ENCODE measurements around the gene CHKA.

The CHKA gene

DNA sequence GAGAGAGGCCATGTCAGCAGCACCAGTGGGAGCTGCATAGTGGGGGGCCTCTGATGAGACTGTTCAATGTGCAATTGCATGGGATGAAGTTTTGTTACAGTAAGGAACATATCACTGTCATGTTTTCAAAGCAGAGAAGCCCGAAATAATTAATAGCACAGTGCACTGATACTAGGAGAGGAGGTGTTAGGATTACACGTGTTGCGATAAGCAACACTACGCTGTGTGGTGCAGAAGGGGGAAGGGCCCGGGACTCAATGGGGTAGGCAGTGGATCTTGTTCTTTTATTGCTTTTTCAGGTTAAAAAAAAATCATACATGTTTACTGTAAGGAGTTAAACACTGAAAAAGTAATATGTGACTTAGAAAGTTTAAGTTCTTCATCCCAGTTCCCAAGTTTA lies 53.2 kb downstream of the CHKA start:
- no peak for DNase-seq

DNA sequence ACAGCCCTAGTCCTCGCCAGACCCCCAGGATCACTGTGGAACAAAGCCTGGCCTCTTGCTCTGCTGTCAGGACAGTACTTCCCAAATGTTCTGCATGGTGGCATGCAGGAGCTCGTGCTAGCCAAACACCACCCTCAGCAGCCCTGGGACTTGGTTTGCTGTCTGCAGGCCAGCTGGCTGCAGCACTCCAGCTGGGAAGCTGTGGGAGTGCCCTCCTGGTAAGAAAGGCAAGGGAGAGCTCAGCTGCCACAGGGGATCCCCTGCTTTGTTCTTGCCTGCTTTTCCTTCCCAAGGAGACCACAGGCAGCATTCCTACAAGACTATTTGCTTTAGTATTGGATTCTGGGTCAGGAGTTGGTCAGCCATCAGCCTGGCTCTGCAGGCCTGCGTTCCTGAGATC lies 54.4 kb downstream of the CHKA start:
- no peak for DNase-seq

DNA sequence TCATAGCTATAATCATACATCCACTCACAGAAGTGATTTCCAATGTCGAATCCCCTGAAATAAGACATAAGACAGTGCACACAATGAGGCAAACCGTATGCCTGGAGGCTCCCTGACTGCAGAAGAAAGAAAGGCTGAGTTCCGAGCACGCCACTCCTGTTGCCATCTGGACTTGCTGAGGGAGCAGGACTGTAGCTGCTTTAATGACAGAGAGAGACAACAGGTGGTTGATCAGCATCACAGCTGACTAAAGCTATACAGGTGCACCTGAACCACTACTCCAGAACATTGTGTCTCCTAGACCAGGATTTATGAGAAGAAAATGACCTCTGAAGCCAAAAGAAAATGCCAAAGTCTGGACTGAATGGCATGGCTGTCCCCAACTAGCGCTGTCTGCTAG lies 55.3 kb downstream of the CHKA start:
- DNase-seq = no peak

DNA sequence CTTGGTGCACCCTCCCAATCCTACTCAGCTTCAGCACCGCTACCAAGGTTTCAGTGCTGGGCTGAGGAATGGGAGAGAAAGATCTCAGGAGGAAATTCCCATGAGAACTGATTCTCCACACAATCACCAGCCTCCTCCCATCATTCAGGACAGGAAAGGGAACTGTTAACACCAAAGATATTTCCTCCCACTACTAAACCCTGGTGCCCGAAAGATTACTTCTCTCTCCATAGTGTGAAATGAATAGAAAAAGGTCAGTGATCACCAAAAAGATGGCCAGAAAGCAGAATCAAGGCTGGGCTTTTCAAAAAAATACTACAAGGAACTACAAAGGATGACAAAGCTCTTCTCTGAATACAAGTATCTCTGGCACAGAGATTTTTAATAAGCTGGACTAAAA lies 56.3 kb downstream of the CHKA start:
- DNase-seq = no peak

DNA sequence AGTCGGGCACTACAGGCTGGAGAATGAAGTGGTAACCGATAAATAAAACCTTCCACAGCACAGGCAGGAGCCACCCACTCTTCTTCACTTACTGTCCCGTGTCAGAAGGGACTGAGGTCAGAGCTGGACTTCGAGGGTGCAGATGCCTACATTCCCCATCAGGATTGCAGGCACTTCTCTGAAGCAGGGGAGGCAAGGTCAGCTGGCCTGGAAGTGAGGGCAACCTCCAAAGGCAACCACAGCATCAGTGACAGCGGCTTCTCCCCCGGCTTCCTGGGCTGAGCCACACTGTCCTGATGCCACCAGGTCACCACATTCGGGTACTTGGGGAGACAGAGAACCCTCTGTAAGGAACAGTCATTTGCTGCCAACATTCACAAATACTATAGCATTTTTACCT lies 59.7 kb downstream of the CHKA start:
- DNase-seq = no peak

DNA sequence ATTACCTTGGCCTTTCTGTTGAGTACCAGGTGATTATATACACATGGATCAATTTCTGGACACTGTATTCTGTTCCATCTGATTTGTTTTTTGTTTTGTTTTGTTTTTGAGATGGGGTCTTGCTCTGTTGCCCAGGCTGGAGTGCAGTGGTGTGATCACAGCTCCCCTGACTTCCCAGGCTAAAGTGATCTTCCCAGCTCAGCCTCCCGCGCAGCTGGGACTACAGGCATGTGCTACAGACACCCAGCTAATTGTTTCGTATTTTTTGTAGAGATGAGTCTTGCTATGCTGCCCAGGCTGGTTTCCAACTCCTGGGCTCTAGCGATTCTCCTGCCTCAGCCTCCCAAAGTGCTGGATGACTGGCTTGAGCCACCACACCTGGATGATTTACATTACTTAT lies 63.4 kb downstream of the CHKA start:
- DNase-seq = no peak

DNA sequence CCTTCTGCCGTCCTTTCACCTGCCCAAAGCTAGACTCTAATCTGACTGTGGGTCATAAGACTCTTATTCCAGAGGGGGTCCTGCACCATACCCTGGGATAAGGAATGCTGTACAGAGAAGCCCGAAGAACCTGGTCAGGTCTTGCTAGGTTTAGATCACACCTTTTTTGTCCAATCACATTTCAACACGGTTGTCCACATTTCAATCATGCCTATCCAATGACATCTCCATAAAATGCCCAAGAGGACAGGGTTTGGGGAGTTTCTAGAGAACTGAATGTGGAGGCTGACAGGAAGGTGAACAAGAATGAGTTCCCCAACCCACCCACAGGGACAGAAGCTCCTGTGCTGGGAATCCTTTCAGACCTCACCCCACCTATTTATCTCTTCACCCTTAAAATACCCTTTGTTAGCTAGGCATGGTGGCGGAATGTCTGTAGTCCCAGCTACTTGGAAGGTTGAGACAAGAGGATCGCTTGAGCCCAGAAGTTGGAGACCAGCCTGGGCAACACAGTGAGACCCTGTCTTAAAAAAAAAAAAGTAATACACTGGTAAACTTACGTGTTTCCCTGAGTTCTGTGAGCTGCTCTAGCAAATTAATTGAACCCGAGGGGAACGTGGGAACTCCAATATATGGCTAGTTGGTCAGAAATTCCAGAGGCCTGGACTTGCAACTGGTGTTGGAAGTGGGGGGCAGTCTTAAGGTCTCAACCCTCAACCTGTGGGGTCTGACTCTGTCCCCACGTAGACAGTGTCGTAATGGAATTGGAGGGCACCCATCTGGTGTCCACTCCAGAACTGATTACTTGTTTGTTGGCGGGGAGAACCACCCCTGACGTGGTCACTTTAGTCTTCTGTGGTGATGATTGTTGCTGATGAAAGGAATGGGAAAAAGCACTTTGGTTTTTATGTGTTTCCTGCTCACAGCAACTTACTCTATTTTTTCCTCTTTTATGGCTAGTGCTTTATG lies 64.6 kb downstream of the CHKA start:
- no peak for DNase-seq

DNA sequence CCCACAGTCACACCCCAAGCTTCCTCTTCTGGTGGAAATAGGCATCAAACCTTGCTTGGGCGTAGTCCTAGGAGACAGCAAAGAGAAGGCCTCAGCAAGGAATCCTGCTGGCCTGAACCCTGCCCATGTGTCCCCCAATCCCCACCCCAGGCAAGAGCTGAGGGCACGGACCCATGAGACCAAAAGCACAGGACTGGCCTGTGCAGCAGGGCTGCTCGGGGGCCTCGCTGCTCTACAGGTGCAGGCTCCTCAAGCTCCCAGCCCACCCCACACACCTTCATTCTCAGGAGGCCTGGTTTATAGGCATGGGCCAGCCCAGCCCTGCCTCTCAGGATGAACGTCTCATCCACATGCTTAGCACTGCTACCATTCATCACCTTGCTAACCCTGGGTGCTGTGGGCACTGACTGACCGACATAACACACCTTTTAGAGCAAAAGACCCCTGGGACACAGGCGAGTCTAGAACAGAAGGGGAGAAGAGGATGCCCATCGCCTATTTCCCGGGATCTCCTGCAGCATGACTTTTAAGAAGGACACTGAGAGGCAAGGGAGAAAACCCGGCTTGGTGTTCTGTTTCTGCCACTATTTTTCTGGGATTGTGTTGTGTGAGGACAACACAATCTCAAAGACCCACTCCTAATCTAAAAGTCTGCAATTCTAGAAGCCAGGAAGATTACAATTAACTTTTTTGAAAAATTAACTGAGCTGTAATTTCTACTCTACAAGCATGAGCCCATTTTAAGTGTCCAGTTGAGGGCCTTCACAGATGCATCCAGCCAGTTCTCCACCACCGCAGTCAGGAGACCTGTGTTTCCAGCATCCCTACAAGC lies 67.0 kb downstream of the CHKA start:
- no peak for DNase-seq

DNA sequence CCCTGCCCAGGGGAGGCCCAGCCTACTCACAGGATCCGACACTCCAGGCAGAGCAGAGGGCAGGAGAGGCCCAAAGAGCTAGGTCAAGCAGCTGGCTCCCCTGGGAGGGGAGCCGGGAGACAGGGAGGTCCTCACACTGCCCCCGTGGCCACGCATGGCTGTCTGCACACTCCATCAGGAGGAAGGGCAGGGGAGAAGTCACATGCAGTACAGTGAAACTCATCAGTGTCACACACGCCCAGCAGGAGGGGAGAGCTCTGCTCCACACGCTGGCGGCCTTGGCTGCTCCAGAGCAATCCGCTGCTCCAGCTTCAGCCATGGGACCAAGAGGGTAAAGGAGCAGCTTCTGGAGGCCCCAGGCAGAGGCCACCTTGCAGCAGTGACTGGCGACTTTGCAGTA lies 68.1 kb downstream of the CHKA start:
- DNase-seq = no peak

DNA sequence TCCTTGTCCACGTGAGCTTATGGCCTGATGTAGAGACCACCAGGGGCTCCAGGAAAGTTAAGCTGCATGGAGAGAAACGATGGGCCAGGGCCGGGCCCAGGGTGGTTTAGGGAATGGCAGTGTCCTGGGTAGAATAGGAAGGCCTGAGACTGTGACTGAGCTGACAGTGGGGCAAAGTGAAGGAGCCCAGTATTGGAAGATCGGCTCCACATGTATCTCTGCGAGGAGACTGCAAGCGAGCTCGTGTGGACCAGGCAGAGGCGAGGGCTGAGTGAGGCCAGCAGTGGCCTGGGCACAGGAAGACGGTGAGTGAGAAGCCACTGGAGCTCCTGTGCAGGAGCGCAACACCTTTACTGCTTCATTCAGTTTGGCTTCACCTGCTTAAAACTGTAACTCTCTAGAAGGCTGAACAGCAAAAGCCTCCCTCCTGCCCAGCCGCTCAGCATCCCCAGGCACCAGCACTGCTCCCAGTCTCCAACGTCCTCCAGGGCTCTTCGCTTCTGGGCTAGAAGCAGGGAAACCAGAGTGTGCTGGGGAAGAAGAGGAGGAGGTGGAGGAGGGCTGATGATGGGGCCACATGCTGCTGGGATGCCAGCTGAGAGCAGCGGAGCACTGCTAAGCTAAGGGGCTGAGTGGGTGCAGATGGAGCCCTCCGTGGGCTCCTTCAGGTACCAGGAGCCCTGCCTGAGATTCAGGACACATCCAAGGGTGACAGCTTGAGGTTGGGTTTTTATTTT lies 68.9 kb downstream of the CHKA start:
- DNase-seq = no peak

DNA sequence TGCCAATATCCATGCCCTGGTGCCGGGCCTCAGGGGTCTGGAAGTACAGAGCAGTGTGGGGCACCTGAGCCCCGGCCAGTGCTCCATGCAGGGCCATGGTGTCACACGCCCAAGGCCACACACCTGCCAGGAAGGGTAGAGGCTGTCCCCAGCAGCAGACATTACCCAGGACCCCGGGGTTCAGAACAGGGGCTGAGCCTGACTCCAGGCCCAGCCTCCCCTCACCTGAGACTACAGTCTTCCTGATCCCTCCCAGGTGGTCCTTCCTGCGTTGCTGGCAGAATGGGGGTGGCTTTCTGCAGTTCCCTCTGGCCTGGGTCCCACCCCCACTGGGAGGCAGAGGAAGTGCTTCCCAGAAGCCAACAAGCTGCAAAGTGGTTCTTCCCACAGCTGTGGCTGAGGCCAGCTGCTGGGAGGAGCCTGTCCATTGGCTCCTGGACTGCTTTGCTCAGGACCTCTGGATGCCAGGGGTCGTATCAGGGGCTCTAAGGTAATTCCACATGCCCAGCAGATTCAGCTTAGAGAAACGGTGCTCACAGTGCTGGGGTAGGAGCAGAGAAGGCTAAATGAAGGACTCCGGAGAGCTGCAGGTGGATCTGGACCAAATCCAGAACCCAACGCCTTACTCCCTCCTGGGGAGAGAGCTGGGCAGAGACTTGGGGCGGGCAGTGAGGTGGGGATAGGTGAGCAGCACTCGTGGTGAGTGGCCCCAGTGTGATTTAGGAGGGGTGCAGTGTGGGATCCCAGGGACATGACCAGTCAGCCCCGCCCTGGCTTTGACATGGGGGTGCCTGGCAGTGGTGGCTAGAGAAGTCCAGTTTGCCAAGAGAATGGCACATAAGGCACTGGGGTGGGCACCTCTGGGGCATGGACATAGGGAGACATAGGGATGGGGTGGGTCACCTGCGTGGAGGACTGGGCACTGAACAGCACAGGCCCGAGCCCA lies 69.7 kb downstream of the CHKA start:
- no peak for DNase-seq

DNA sequence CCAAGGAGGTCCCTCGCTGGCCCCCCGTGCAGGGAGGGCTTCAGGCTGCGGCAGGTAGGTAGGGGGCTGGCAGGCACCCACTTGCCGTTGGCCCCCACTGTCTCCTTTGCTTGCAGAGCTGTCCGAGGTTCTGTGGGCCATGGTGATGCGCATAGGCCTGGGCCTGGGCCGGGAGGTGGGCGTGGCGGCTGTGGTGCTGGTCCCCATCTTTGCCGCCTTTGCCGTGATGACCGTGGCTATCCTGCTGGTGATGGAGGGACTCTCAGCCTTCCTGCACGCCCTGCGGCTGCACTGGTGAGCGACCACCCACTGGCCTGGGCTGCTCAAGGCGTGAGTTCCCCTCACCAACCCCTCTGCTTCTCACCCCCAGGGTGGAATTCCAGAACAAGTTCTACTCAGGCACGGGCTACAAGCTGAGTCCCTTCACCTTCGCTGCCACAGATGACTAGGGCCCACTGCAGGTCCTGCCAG lies 70.8 kb downstream of the CHKA start:
- no peak for DNase-seq

DNA sequence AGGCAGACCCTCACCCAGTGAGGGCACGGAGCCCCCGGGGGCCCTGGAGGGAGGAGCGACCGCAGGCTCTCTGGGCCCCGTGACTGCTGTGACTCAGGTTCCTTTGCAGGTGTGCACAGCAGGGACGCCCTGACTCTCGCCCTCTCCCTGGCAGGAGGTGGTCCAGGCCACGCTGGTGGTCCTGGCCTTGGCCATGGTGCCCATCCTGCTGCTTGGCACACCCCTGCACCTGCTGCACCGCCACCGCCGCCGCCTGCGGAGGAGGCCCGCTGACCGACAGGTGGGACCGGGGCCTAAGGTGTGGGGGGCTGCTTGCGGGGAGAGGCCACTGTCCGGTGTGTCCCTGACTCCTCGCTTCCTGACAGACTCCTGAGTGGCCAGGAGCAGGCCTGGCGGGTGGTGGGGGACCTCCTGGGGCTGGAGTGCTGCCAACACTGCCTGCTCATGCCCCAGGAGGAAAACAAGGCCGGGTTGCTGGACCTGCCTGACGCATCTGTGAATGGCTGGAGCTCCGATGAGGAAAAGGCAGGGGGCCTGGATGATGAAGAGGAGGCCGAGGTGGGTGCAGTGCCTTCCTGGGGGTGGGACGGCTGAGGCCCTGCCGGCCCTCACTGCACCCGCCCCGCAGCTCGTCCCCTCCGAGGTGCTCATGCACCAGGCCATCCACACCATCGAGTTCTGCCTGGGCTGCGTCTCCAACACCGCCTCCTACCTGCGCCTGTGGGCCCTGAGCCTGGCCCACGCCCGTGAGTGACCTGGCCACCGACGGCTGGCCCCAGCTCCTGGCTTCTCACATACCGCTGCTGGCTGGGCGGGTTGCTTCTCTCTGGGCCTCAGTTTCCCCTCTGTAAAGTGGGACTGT lies 71.4 kb downstream of the CHKA start:
- no peak for DNase-seq

DNA sequence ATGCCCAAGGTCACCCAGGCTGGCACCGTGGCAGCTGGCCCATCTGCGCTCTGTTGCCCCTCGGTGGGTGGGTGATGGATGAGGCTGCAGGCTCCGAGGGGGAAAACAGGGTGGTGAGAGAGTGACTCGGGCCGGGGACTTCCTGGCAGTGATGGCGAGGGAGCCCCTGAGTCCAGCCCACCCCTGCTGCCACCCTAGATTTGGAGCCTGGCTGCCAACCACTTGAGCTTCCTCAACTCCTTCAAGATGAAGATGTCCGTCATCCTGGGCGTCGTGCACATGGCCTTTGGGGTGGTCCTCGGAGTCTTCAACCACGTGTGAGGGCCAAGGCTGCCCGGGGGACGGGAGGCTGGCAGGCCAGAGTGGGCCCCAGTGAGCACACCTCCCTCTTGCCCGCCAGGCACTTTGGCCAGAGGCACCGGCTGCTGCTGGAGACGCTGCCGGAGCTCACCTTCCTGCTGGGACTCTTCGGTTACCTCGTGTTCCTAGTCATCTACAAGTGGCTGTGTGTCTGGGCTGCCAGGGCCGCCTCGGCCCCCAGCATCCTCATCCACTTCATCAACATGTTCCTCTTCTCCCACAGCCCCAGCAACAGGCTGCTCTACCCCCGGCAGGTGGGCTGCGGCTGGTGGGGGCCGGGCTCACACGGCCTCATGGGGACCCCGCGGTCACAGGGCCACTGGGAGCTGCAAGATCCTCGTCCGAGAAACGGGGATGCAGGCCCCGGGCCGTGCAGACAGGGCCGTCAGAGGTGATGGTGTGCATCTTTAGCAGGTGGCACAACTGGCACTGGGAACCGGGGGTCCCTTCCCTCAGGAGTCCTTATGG lies 72.3 kb downstream of the CHKA start:
- DNase-seq = no peak

DNA sequence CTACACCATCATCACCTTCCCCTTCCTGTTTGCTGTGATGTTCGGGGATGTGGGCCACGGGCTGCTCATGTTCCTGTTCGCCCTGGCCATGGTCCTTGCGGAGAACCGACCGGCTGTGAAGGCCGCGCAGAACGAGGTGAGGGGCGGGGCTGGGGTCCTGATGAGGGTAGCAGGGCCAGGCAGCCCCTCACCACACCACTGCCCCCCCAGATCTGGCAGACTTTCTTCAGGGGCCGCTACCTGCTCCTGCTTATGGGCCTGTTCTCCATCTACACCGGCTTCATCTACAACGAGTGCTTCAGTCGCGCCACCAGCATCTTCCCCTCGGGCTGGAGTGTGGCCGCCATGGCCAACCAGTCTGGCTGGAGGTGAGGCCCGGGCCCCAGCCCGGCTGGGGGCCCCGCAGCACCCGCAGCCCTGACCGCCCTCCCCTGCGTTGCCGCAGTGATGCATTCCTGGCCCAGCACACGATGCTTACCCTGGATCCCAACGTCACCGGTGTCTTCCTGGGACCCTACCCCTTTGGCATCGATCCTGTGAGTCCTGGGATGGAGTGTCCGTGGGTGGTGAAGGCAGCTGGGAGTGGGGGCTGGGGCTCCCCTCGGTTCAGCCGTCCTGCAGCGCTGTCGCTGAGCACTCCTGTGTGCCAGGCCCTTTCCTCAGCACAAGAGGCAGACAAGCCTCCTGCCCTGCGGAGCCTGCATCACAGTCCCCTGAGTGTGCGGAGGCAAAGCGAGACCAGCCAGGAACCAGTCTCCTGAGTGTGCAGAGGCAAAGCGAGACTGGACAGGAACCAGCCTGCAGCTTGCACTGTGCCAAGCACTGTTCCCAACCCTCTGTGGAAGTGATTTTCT lies 73.5 kb downstream of the CHKA start:
- DNase-seq = no peak

DNA sequence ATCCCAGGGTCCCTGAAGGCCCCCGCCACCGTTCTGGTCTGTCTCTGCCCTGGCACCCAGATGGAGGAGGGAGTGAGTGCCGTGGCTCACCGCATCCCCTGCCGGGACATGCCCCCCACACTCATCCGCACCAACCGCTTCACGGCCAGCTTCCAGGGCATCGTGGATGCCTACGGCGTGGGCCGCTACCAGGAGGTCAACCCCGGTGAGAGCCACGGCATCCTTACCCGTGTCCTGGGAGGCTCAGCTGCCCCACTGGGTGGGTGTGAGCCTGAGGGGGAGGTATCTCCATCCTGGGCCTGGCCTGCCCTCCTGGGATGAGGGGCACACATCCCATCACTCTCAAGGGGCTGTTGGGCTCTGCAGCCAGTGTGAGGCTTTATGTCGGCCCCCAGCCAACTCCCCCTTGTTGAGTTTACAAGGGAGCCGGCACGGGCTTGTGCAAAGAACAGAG lies 76.3 kb downstream of the CHKA start:
- DNase-seq = no peak

DNA sequence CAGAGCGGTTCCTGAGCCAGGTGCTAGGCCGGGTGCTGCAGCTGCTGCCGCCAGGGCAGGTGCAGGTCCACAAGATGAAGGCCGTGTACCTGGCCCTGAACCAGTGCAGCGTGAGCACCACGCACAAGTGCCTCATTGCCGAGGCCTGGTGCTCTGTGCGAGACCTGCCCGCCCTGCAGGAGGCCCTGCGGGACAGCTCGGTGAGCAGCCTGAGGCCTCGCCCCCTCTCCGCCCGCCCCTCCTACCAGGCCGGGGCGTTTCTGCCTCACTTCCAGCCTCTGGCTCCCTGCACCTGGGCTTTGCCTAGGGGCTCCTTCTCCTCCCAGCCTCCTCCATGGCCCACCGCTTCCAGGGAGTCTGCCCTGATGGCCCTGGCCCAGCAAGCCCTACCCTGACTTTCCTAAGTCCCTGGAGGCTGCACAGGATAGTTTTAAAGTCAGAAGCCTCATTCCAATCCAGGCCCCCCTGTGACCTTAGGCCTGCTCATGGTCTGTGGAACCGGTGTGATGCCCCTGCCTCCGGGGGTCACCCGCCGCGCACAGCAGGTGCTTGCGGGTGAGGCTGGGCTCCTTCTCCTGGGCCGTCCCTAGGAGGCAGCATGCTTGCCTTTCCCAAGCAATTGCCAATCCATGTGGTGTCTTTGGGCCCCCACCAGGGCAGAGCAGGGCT lies 76.9 kb downstream of the CHKA start:
- no peak for DNase-seq
